Right renal pelvis (tissue), 4 donors: Measurements from ENCODE around the gene ALDH1B1. TPM values are rescaled to one million over a fixed set of nuclear protein-coding genes. Genes with fewer than 3 reads are reported as not detected.

ENCODE experiments used
- DNase-seq, 4 donors: peaks; one replicate each; pipeline ENCODE4 v3.0.0-alpha.2; 2013; ENCODE audit warnings: low read depth in 4 of 4, low spot score in 3 of 4, missing footprints in 1 of 4
- polyA plus RNA-seq, 4 donors: library from polyadenylated mRNA; unstranded; fragments of 120-200 nt; gene quantifications; one replicate each; pipeline ENCODE4 v1.2.1, GENCODE V29; 2013; ENCODE audit not compliant: insufficient read length in 4 of 4

Gene ALDH1B1
- polyA plus RNA-seq, 4 donors, result 30.8 to 41.7 (median 37.8) TPM

DNA sequence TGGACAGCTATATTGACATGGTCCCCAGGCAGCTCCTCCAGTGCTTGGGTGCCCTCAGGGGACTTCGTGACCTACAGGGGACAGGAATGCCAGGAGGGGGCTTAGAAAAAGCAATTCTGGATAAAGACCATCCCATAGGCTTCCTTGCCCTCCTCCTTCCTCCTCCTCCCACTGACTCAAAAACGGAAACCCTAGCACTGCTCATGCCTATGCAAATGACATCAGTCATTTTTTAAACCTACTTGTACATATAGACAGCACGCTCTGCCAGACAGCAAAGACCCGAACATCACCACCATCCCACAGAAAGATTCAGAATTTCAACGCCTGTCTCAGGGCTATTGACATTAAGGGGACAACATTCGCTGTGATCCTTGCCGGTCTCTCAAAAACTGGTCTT is 20.8 kb downstream of the ALDH1B1 start:
- no peak for DNase-seq

GRCh38 chr9:38414040-38414723 is 21.7 kb downstream of the ALDH1B1 start:
- no peak for DNase-seq

GRCh38 chr9:38415856-38416255 is 23.4 kb downstream of the ALDH1B1 start:
- no peak for DNase-seq

DNA sequence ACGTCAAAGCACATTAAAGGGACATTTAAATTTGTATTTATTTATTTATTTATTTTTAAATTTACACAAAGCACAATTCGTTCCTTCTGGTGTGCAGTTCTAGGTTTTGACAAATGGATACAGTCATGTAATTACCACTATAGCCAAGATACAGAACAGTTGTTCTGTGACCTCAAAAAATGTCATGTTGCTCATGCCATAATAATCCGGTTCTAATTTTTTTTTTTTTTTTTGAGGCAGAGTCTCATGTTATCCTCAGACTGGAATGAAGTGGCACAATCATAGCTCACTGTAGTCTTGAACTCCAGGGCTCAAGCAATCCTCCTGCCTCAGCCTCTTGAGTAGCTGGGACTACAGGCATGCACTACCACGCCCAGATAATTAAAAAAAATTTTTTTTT is 24.0 kb downstream of the ALDH1B1 start:
- DNase-seq, result no peak

- no peak for DNase-seq
Measured at GRCh38 chr9:38417003-38417945, 24.8 kb downstream of the ALDH1B1 start.

- no peak for DNase-seq
Measured at GRCh38 chr9:38418366-38418765, 25.9 kb downstream of the ALDH1B1 start.

DNA sequence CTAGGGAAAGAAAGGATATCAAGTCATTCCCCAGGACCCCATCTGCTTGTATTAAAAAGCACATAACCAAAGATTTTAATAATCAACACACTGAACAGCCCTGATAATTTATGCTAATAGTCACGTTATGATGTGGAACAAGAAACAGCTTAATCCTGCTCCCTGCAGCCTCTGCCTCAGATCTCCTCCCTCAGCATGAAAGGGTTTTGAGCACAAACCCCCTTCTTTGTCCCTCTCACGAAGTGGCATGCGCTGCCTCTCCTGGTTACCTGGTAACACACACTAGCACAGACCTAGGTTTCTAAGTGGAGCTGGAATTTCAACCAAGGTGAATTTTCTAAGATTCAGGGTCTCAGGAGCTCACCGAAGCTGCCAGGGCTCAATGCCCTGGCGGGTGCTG is 26.7 kb downstream of the ALDH1B1 start:
- no peak for DNase-seq

- no peak for DNase-seq
Measured at GRCh38 chr9:38421498-38422211, 29.2 kb downstream of the ALDH1B1 start.

GRCh38 chr9:38422555-38423260 is 30.2 kb downstream of the ALDH1B1 start:
- no peak for DNase-seq

DNA sequence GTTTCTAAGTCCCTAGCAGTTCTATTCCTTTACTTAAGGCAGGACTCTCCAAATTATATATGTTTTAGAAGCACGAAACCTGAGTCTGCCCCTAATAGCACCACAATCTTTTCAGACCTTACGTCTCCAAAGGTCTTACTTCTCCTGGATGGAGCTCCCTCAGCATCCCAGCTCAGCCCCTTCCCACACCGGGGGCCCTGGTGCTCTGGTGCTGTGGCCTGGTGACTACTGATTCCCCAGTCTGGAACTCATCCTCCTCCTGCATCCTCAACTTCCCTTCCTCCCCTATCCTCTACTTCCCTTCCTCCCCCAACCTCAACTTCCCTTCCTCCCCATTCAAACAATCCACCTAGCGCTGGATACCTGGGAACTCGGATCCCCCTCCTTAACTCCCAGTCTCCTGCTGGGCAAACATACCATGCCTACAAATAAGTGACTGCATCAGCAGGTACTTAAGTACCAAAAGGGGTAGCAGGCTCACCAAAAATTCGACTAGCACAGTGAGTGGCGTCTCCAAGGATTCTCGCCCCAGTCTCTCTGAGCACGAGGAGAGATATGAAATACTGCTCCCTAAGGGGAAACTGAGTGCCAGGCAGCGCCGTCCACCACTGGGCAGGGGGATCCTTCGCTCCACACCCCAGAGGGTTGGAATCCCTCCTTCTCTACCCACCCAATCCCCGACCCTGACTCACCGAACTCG is 30.9 kb downstream of the ALDH1B1 start:
- no peak for DNase-seq

GRCh38 chr9:38423973-38424843 is 31.7 kb downstream of the ALDH1B1 start, which contains the start of gene IGFBPL1:
TSS of gene IGFBPL1 (minus strand) at chr9:38424454. CDS start at chr9:38424424, 30 bp downstream.
- DNase-seq, result peak in 2 of 4 donors; percentile 12 to 19

DNA sequence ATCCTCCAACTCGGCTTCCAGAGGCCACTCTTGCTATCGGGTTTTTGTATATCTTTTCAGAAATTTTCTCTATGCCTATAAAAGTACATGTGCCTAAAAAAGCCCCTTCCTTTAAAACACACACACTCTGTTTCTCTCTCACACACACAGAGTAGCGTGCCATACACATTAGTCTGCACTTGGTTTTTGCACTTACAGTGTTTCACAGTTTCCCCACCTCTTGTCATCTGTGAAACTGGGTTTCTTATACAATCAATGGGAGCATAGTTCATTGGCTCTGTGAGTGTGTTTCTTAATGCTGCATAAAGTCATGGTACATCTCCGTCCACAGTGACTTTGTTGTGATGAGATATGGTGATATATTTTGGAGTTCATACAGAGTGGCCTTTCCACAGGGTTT is 32.4 kb downstream of the ALDH1B1 start:
- DNase-seq, result no peak

- DNase-seq, result no peak
Measured at GRCh38 chr9:38428062-38428461, 35.6 kb downstream of the ALDH1B1 start.

GRCh38 chr9:38431116-38431515 is 38.6 kb downstream of the ALDH1B1 start:
- DNase-seq, result no peak

DNA sequence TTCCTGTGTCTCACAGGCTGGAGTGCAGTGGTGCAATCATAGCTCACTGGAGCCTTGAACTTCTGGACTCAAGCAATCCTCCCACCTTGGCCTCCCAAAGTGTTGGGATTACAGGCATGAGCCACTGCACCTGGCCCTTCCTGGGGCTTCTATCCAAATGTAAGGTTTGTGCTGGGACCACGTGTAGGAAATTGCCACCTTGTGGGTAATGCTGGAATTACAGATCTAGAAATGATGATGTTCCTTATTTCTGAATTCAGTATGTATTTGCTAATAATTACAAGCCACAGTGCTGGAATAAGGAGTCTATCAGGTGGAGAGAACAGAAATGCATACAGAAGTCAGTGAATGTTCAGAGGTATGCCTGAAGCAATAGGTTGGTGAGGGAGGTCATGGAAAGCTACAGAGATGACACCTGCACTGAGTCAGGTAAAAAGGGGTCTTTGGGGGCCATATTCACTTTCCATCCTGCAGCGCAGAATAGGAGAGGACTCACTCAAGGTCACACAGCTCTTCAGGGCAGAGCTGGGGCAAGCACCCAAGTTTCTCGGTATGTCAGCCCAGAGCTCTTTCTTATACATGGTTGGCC is 40.5 kb downstream of the ALDH1B1 start:
- no peak for DNase-seq

DNA sequence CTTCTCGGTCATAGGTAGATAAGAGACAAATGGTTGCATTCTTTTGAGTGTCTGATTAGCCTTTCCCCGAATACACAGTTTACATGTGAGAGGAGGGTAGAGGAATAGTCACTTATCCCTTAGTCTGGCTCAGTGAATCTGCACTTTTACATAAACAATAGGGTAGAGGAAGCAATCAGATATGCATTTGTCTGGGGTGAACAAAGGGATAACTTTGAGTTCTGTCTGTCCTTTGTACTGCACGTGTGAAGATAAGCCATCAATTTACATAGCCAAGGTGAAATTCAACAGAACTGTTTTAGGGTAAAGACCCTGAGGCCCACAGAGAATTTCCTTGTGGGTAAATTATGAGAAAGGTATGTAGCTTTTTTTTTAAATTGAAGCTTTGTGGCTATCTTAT is 41.9 kb downstream of the ALDH1B1 start:
- DNase-seq, result no peak

GRCh38 chr9:38434853-38435252 is 42.4 kb downstream of the ALDH1B1 start:
- no peak for DNase-seq

GRCh38 chr9:38435521-38435920 is 43.0 kb downstream of the ALDH1B1 start:
- no peak for DNase-seq

- DNase-seq, result no peak
Measured at GRCh38 chr9:38436708-38437107, 44.2 kb downstream of the ALDH1B1 start.
